HG03108 (cell line): ENCODE data around the gene STXBP6.
"Not testable (repeated sequence)": the region's sequence is repeated elsewhere in the genome, so short reads cannot be mapped to it uniquely, and the experiment has no call there.

Source experiments
- ATAC-seq: cut with Tn5 transposase; IDR thresholded peaks from one replicate; pipeline ENCODE4 v1.9.1; 2021; ENCODE audit warnings: moderate library complexity; ENCODE audit not compliant: unreplicated experiment

The STXBP6 gene

GRCh38 chr14:24838945-24839616 lies 210.9 kb downstream of the STXBP6 start:
- ATAC-seq: no peak

GRCh38 chr14:24837280-24838046 lies 212.5 kb downstream of the STXBP6 start:
- ATAC-seq: no peak

- not testable (repeated sequence) for ATAC-seq
Observed at GRCh38 chr14:24836324-24836723, 213.6 kb downstream of the STXBP6 start.

- no peak for ATAC-seq
Observed at GRCh38 chr14:24834956-24835355, 215.0 kb downstream of the STXBP6 start.

- no peak for ATAC-seq
Observed at GRCh38 chr14:24833385-24833784, 216.6 kb downstream of the STXBP6 start.

GRCh38 chr14:24831677-24832076 lies 218.3 kb downstream of the STXBP6 start:
- no peak for ATAC-seq

GRCh38 chr14:24829862-24830261 lies 220.1 kb downstream of the STXBP6 start:
- no peak for ATAC-seq

GRCh38 chr14:24828486-24828885 lies 221.5 kb downstream of the STXBP6 start:
- no peak for ATAC-seq

GRCh38 chr14:24826390-24826789 lies 223.6 kb downstream of the STXBP6 start:
- no peak for ATAC-seq

- no peak for ATAC-seq
Observed at GRCh38 chr14:24820616-24821015, 229.3 kb downstream of the STXBP6 start.

- no peak for ATAC-seq
Observed at GRCh38 chr14:24818823-24819341, 231.1 kb downstream of the STXBP6 start.

GRCh38 chr14:24818058-24818822 lies 231.7 kb downstream of the STXBP6 start:
- ATAC-seq: no peak

- ATAC-seq: no peak
Observed at GRCh38 chr14:24817212-24818057, 232.5 kb downstream of the STXBP6 start.

GRCh38 chr14:24816929-24817211 lies 233.1 kb downstream of the STXBP6 start:
- no peak for ATAC-seq

- ATAC-seq: no peak
Observed at GRCh38 chr14:24816011-24816928, 233.7 kb downstream of the STXBP6 start.

GRCh38 chr14:24815543-24815942 lies 234.4 kb downstream of the STXBP6 start:
- no peak for ATAC-seq

- ATAC-seq: no peak
Observed at GRCh38 chr14:24814944-24815343, 235.0 kb downstream of the STXBP6 start.

- ATAC-seq: no peak
Observed at GRCh38 chr14:24814346-24814745, 235.6 kb downstream of the STXBP6 start.

- no peak for ATAC-seq
Observed at GRCh38 chr14:24813819-24814259, 236.1 kb downstream of the STXBP6 start.
